Keratinocyte (primary cell): ENCODE results near the gene LMNTD2. TPM values are rescaled to one million over a fixed set of nuclear protein-coding genes. Genes with fewer than 3 reads are reported as not detected.

Experiments
- DNase-seq: peaks from one replicate; pipeline ENCODE4 v3.0.0-alpha.2; 2011; ENCODE audit warnings: low read depth, missing footprints, low spot score
- FAIRE-seq: peaks from 2 replicates; lab custom pipeline; 2011; peaks lifted over from hg19 to GRCh38; lab: Jason Lieb, UNC
- H2AFZ ChIP-seq: 2 replicates; pipeline ENCODE4 v1.6.0; 2012; ENCODE audit warnings: low read length, control low read depth, inconsistent platforms; ENCODE audit not compliant: control insufficient read depth
- H3K27ac ChIP-seq: 2 replicates; pipeline ENCODE4 v1.5.1; 2011; ENCODE audit warnings: low read length; ENCODE audit not compliant: control insufficient read depth, insufficient read depth
- H3K27me3 ChIP-seq: 3 replicates; pipeline ENCODE4 v1.6.0; 2011; ENCODE audit warnings: low read length; ENCODE audit not compliant: control insufficient read depth, insufficient read depth; ENCODE audit errors: extremely low read depth
- H3K36me3 ChIP-seq, 2 experiments: 2 replicates in 1 of 2; 3 replicates in 1 of 2; pipeline ENCODE4 v1.5.1; 2011; ENCODE audit warnings: low read length in 2 of 2, mild to moderate bottlenecking in 1 of 2; ENCODE audit not compliant: control insufficient read depth in 2 of 2, insufficient read depth in 2 of 2; ENCODE audit errors: extremely low read depth in 1 of 2
- H3K4me1 ChIP-seq: 3 replicates; pipeline ENCODE4 v1.5.1; 2011; ENCODE audit warnings: low read length; ENCODE audit not compliant: control insufficient read depth, insufficient read depth; ENCODE audit errors: extremely low read depth
- H3K4me2 ChIP-seq: 3 replicates; pipeline ENCODE4 v1.6.0; 2011; ENCODE audit warnings: low read depth, low read length; ENCODE audit not compliant: control insufficient read depth, insufficient read depth; ENCODE audit errors: extremely low read depth
- H3K4me3 ChIP-seq, 3 experiments: fragments of 200-600 bp in 1 of 3; sonication (generic) in 1 of 3; 2 replicates in 2 of 3; 3 replicates in 1 of 3; pipeline ENCODE4 v1.5.1; 2011 to 2016; ENCODE audit warnings: low read length in 3 of 3, mild to moderate bottlenecking in 3 of 3, control low read depth in 2 of 3, inconsistent platforms in 1 of 3, low read depth in 1 of 3, mixed read lengths in 1 of 3, mixed run types in 1 of 3, moderate library complexity in 1 of 3; ENCODE audit not compliant: control insufficient read depth in 2 of 3, insufficient read depth in 2 of 3; ENCODE audit errors: extremely low read depth in 1 of 3
- H3K79me2 ChIP-seq: 2 replicates; pipeline ENCODE4 v1.6.0; 2012; ENCODE audit warnings: low read length; ENCODE audit not compliant: control insufficient read depth, insufficient read depth
- H3K9ac ChIP-seq: 3 replicates; pipeline ENCODE4 v1.6.0; 2011; ENCODE audit warnings: low read length; ENCODE audit not compliant: control insufficient read depth, insufficient read depth; ENCODE audit errors: extremely low read depth
- H3K9me1 ChIP-seq: 3 replicates; pipeline ENCODE4 v1.6.0; 2011; ENCODE audit warnings: low read length; ENCODE audit not compliant: control insufficient read depth, insufficient read depth; ENCODE audit errors: extremely low read depth
- H3K9me3 ChIP-seq: 2 replicates; pipeline ENCODE4 v1.5.1; 2012; ENCODE audit warnings: low read depth, low read length; ENCODE audit not compliant: control insufficient read depth
- H4K20me1 ChIP-seq: 3 replicates; pipeline ENCODE4 v1.6.0; 2011; ENCODE audit warnings: low read length; ENCODE audit not compliant: control insufficient read depth, insufficient read depth; ENCODE audit errors: extremely low read depth
- EZH2 ChIP-seq: IDR thresholded peaks from one replicate; pipeline ENCODE4 v1.6.1; 2012; ENCODE audit warnings: inconsistent platforms, mild to moderate bottlenecking, low read length, moderate library complexity
- dilution Hi-C: fragments of 300-500 bp; cut with MboI; formaldehyde crosslinking; loops from one replicate; pipeline ENCODE4 v1.7.0; 2020; ENCODE audit warnings: low sequenced_read_pairs; ENCODE audit not compliant: extremely low pct_ligation_motif_present
- polyA plus RNA-seq, 5 experiments: library from polyadenylated mRNA; depleted of rRNA in 3 of 5; stranded (reverse) in 3 of 5; stranded (forward) in 1 of 5; unstranded in 1 of 5; fragments of >200 nt; gene quantifications; 1 replicate in 1 of 5; 2 replicates in 3 of 5; 3 replicates in 1 of 5; pipeline versions ENCODE4 v1.2.1 to v1.2.3, GENCODE V29; 2011 to 2012; ENCODE audit warnings: missing spikeins in 2 of 5, low read depth in 1 of 5, low replicate concordance in 1 of 5
- TF ChIP-seq, protein P1 (sequence below), 3 experiments: IDR thresholded peaks in 1 of 3; conservative IDR thresholded peaks in 1 of 3; optimal IDR thresholded peaks in 1 of 3; 2 replicates in 2 of 3; 3 replicates in 1 of 3; pipeline versions ENCODE3 to v1.5.1; 2011; ENCODE audit warnings: low read length in 3 of 3, mild to moderate bottlenecking in 3 of 3, moderate library complexity in 2 of 3, control low read depth in 1 of 3, inconsistent platforms in 1 of 3; ENCODE audit not compliant: insufficient read depth in 2 of 3; ENCODE audit errors: extremely low read depth in 1 of 3

The LMNTD2 gene
- polyA plus RNA-seq, 1 donor (not counting 4 experiments of a cell fraction or from before 2014, with no cell fraction given), result 1.2 TPM

DNA sequence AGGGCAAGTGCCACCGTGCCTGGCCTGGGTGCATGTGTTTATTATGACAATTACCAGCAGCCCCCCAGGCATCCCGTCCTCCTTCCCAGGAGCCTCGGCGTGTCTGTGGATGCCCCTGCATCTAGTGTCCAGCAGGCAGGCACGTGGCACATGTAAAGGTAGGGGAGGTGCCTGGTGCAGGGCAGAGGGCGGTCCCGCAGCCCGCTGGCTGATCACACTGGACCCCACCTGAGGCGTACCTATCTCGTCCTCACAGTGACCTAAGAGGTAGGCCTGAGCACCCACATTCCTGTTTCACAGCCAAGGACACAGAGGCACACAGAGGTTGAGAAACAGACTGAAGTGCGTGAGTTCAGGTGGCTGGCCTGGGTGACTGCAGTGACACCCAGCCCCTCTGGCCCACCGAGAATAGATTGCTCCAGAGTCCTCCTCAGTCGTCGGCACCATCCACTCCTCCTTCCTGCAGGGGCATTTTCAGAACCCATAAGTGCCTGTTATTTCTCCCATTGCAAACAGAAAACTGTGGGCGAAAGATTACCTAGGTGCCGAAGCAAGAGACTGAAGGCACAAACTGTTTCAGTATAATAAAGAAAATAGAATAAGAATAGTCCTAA lies 12.7 kb upstream of the LMNTD2 start:
- H3K27me3 ChIP-seq, result no peaks in the 10 kb centered on the region
- TF ChIP-seq EZH2, result no peak
- no peak overlapping the region for H3K27ac ChIP-seq
- no peak overlapping the region for H3K4me2 ChIP-seq
- H3K9me1 ChIP-seq, result peaks cover 3% of the 10 kb centered on the region
- H3K36me3 ChIP-seq, result peaks cover 0 to 2% of the 10 kb centered on the region in 2 experiments
- H3K9me3 ChIP-seq, result no peaks in the 10 kb centered on the region
- H3K4me3 ChIP-seq, result no peak overlapping the region
- peaks cover 33% of the 10 kb centered on the region for H3K4me1 ChIP-seq
- FAIRE-seq, result no peak
- H4K20me1 ChIP-seq, result peaks cover 13% of the 10 kb centered on the region
- dilution Hi-C loops, result no loop called here
- no peak for DNase-seq
- peaks cover 16% of the 10 kb centered on the region for H3K79me2 ChIP-seq
- H2AFZ ChIP-seq, result no peak overlapping the region
- H3K9ac ChIP-seq, result no peak overlapping the region

DNA sequence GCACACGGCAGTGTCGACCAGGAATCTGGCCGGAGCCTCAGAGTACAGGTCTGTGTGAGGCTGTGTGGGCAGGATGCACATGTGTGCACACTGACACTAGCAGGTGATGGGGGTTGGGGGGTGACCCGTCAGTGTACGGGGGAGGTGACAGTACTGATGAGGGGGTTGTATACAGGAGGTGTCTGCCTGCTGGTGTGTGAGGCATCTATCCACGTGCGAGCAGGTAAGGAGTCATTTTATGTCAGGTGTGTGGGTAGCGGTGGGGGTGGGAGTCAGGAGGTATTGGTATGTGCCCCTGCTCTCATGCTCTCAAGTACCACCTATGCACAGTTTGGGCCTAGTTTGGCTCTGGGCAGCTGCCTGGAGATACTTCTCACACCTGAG lies 11.3 kb upstream of the LMNTD2 start:
- Histone ChIP-seq H3K9me1 (no peaks in the 10 kb centered on the region), H3K4me1 (peaks cover 28% of the 10 kb centered on the region), H3K36me3 (no peaks in the 10 kb centered on the region), H2AFZ (no peak overlapping the region), H3K79me2 (peaks cover 6% of the 10 kb centered on the region), H4K20me1 (no peaks in the 10 kb centered on the region), H3K27ac (no peak overlapping the region), H3K9me3 (no peaks in the 10 kb centered on the region), H3K9ac (no peak overlapping the region), H3K27me3 (no peaks in the 10 kb centered on the region), H3K4me2 (no peak overlapping the region), H3K4me3 (no peak overlapping the region)
- TF ChIP-seq, protein P1, sequence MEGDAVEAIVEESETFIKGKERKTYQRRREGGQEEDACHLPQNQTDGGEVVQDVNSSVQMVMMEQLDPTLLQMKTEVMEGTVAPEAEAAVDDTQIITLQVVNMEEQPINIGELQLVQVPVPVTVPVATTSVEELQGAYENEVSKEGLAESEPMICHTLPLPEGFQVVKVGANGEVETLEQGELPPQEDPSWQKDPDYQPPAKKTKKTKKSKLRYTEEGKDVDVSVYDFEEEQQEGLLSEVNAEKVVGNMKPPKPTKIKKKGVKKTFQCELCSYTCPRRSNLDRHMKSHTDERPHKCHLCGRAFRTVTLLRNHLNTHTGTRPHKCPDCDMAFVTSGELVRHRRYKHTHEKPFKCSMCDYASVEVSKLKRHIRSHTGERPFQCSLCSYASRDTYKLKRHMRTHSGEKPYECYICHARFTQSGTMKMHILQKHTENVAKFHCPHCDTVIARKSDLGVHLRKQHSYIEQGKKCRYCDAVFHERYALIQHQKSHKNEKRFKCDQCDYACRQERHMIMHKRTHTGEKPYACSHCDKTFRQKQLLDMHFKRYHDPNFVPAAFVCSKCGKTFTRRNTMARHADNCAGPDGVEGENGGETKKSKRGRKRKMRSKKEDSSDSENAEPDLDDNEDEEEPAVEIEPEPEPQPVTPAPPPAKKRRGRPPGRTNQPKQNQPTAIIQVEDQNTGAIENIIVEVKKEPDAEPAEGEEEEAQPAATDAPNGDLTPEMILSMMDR (optimal IDR thresholded peaks at IDR 0.05 in 1 of 3, IDR thresholded peaks at IDR 0.05 in 1 of 3, conservative IDR thresholded peaks at IDR 0.05 in 1 of 3; ENCODE audit: extremely low read depth in 1 of 3, insufficient read depth in 2 of 3, low read length in 3 of 3), result no peak
- no peak for TF ChIP-seq EZH2
- dilution Hi-C loops, result no loop called here
- DNase-seq (no peak), FAIRE-seq (no peak)
